Glomerular endothelial cell (primary cell): ENCODE measurements around the gene XPO5. TPM values are rescaled to one million over a fixed set of nuclear protein-coding genes. Genes with fewer than 3 reads are reported as not detected.
"Not testable (repeated sequence)": the region's sequence is repeated elsewhere in the genome, so short reads cannot be mapped to it uniquely, and the experiment has no call there.

ENCODE experiments used
- DNase-seq: peaks from one replicate; pipeline ENCODE4 v3.0.0-alpha.2; 2011; ENCODE audit warnings: low read depth, low spot score; ENCODE audit errors: extremely low read depth
- total RNA-seq: library from RNA; depleted of rRNA; stranded (reverse); fragments of >200 nt; gene quantifications from 2 replicates; pipeline ENCODE4 v1.2.3, GENCODE V29; 2015

XPO5 gene
- total RNA-seq, 1 donor from 2014 or later: 27.7 TPM

DNA sequence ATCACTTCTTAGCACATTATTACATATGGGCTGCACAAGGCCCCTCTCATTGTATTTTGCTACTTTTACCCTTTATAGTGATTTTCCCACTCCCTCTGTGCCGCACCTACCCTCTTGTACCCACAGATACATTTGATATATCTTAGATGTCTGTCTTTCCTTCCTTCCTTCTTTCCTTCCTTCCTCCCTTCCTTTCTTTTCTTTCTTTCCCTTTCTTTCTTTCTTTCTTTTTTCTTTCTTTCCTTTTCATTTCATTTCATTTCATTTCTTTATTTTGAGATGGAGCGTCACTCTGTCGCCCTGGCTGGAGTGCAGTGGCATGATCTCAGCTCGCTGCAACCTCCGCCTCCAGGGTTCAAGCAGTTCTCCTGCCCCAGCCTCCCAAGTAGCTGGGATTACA, 12.4 kb upstream of the XPO5 start:
- no peak for DNase-seq

- no peak for DNase-seq
These were observed 9.2 kb upstream of the XPO5 start for GRCh38 chr6:43584892-43585570.

DNA sequence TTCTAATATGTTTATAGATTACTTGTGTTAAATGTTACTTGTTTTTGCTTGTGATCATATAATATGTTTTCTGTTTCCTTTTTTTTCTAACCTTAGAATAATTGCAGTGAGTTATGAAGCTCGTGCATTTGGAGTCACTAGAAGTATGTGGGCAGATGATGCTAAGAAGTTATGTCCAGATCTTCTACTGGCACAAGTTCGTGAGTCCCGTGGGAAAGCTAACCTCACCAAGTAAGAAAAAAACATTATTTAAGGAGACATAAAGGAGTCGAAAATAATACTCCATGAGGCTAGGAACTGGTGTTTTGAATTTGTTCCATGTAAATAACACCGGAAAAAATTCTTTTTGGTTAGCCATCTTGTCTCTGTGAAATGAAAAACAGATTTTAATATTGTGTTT, 7.1 kb upstream of the XPO5 start:
- no peak for DNase-seq

DNA sequence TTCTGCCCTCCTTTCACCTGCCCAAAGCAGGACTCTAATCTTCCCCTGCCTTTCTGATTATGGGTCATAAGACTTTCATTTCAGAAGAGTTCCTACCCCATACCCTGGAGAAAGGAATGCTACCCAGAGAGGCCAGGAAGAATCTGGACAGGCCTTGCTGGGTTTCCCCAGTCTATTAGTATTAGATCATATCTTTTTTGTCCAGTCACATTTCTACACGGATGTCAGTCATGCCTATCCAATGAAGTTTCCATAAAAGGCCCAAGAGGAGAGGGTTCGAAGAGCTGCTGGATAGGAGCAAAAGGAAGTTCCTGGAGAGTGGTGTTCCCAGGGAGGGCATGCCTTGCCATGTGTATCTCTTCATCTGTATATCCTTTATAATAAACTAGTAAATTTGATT, 3.3 kb upstream of the XPO5 start:
- no peak for DNase-seq

DNA sequence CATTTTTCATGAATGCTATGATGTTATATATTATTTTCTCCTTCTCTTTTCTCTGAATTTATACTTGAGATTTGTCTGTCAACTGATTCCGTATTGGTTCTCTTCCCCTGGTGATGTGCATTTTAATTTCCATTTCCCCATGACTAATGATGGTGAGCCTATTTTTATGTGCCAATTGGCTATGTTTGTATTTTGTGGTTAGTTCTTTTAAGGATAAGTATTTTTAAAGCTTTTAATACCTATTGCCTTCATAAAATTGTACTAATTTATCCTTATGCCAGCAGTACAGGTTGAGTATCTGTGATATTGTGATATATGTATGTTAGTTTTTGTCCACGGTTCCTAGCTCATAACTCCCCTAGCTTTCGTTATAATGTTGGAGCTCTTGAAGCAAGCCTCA, 2.9 kb upstream of the XPO5 start:
- DNase-seq: no peak

DNA sequence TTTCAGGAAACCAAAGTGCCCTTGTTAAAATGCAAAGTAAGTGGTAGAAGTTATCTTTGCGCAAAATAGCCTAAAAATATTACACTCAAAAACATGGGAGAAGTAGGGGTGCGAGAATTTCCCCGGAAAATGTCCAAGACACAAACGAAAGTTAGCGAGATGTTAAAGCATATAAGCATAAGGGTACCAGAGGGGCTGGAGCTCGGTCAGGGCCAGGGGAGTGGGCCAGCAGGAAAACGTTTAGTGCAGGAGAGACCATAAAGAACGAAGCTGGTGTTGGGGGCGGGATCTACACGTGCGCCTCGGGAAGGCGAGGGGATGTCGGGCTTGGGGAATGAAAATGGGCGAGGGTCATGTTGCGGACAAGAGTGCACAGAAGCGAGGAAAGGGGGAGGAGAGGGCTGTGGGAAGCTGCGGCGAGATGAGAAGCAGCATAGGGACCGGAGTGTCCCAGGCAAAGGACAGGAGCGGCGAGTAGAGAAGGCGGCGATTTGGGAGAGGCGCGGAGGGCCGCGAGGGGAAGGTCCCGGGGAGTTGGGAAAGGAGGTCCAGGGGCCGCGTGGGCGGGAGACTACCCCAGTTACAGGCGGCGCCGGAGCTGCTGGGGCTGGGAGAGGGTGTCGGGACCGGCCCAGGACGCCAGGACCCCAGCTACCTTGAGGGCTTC, 600 bp downstream of the XPO5 start:
- no peak for DNase-seq

- DNase-seq: no peak
These were observed 3.8 kb downstream of the XPO5 start for GRCh38 chr6:43572015-43572414.

DNA sequence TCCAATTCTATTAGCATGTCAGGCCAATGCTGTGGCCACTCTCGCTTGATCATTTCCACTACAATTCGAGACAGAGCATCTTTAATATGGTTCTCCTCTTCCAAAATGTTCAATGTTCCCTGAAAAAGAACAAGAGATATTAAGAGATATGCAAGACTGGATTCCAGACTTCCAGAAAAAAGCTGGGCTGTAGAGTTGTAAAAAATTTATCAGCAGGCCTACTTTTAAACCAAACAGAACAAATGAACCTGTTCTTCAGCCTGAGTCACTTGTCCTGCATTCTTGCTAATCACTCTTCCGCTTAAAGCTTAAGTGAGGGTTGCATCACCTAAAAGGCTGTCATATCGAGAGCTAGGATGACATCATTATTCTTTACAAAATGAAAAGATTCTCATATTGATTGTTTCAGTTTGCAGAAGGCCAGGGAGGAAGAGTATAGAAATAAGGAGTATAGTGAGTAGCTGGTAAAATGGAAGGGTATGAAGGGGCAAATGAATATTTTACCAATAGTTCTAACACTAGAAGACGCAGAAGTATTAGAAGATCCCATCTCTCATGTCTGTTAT, 4.9 kb downstream of the XPO5 start:
- no peak for DNase-seq

GRCh38 chr6:43559328-43559727, 16.5 kb downstream of the XPO5 start:
- no peak for DNase-seq

- DNase-seq: not testable (repeated sequence)
These were observed 18.2 kb downstream of the XPO5 start for GRCh38 chr6:43557620-43558019.

GRCh38 chr6:43547222-43547621, 28.6 kb downstream of the XPO5 start:
- no peak for DNase-seq

DNA sequence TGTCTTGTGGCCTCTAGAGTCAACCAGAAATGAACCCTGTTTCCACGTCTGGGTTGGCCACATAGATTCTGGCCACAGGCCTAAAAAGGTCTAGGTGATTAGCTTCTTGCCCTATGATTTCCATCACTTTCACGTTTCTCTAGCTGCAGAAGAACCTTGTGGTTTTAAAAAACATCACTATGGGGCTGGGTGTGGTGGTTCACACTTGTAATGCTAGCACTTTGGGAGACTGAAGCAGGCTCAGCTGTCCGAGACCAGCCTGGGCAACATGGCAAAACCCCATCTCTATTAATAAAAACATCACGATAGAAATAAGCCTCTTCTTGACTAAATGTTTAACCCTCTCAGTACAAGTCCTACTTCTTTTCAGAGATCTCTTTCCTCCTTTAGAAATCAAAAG, 31.4 kb downstream of the XPO5 start:
- DNase-seq: no peak

DNA sequence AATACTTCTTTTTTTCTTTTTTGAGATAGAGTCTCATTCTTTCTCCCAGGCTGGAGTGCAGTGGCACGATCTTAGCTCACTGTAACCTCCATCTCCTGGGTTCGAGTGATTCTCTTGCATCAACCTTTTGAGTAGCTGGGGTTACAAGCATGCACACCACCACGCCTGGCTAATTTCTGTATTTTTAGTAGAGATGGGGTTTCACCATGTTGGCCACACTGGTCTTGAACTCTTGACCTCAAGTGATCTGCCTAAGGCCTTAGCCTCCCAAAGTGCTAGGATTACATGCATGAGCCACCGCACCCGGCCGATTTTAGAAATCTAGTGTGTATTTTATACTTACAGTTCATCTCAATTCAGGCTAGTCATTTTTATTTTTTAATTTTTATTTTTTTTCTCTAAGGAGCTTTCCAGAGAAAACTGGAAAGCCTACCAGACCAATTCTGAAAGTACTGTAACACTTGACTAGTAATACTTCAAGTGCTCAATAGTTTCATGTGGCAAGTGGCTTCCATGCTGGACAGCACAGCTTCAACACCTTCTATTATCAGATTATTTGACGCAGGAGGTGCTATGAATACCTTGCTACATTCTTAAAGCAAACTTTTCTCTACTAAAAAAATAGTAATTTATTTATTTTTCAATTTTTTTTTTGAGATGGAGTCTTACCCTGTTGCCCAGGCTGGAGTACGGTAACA, 33.9 kb downstream of the XPO5 start:
- no peak for DNase-seq

GRCh38 chr6:43540507-43540906, 35.3 kb downstream of the XPO5 start:
- no peak for DNase-seq

DNA sequence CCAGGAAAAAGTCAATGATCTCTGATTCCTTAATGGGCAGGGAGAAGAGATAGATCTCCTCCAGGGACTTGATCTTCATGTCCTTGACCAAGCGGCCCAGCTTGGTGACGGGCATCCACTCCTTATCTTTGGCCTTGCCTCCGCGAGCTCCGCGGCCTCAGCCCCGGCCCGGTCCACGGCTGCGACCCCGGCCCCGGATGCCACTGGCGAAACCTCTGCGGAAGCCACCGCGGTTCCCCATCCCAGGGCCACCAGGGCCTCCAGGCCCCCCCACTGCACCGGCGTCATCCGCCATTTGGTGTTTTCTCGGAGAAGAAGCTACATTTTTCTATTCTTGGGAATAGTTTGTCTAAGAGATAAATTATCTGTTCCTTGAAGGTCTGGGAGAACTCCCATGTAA, 36.4 kb downstream of the XPO5 start:
- not testable (repeated sequence) for DNase-seq

GRCh38 chr6:43538986-43539385, 36.9 kb downstream of the XPO5 start:
- DNase-seq: not testable (repeated sequence)

GRCh38 chr6:43532201-43532600, 43.6 kb downstream of the XPO5 start:
- no peak for DNase-seq

- no peak for DNase-seq
These were observed 51.3 kb downstream of the XPO5 start for GRCh38 chr6:43524483-43524961.

DNA sequence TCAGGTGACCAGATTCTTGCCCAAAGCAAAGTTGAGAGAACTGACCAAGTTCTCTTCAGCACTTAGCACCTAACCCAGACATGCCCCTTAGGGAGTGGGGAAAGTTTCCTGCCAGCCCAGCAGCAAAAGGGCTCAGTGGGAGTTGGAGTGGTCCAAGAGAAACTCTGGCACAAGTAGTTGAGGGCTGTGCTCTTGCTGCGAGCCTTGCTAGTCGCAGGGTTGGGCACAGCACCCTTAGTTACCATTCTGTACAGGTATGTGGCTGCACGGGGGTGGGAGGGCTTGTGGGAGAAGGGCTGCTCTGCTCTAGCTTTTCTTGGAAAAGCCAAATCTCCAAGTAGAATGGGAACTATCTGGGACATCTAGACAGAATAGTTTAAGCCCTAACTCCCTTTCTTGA, 52.6 kb downstream of the XPO5 start:
- DNase-seq: no peak

GRCh38 chr6:43522547-43523261, 53.1 kb downstream of the XPO5 start:
- DNase-seq: no peak

- DNase-seq: no peak
These were observed 54.0 kb downstream of the XPO5 start for GRCh38 chr6:43521836-43522235.
